Epidermal melanocyte (primary cell): Measurements from ENCODE around the gene BRI3.
"Not testable (repeated sequence)": the region's sequence is repeated elsewhere in the genome, so short reads cannot be mapped to it uniquely, and the experiment has no call there.

Experiments used
- DNase-seq: peaks from one replicate; pipeline ENCODE4 v3.0.0; 2011; ENCODE audit warnings: low spot score; ENCODE audit not compliant: insufficient read length

The BRI3 gene

GRCh38 chr7:98309566-98309965 is 28.1 kb downstream of the BRI3 start:
- no peak for DNase-seq

GRCh38 chr7:98312201-98312600 is 30.7 kb downstream of the BRI3 start:
- no peak for DNase-seq

- no peak for DNase-seq
Measured at GRCh38 chr7:98314469-98314868, 33.0 kb downstream of the BRI3 start.

DNA sequence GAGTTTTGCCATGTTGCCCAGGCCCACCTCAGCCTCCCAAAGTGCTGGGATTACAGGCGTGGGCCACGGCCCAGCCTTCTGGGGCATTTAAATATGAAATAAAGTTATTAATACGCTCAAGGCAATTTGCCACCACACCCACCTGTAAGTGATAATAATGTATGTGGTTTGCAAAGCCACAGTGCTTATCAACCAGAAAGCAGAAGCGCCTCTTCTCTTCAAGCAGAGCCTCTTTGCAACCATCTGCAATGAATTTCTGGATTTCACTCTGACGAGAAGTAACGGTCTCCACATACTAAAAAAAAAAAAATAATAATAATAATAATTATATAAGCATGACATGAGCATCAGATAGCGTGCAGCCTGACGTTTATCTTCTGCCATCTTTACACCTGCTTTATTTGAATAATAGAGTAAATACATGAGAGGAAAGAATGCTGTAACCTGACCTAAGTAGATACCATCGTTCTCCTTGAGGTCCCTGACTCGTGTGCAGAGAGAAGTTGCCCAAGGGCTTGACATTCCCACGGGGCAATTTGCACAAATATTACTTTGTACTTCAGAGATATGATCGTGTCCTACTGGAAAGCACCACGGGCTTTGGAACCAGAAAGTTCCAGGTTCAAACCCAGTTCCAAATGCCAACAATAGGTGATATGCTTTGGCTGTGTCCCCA is 34.0 kb downstream of the BRI3 start:
- no peak for DNase-seq

GRCh38 chr7:98315994-98316527 is 34.6 kb downstream of the BRI3 start:
- not testable (repeated sequence) for DNase-seq

GRCh38 chr7:98317366-98318040 is 36.0 kb downstream of the BRI3 start:
- no peak for DNase-seq

GRCh38 chr7:98319176-98319575 is 37.7 kb downstream of the BRI3 start:
- no peak for DNase-seq

DNA sequence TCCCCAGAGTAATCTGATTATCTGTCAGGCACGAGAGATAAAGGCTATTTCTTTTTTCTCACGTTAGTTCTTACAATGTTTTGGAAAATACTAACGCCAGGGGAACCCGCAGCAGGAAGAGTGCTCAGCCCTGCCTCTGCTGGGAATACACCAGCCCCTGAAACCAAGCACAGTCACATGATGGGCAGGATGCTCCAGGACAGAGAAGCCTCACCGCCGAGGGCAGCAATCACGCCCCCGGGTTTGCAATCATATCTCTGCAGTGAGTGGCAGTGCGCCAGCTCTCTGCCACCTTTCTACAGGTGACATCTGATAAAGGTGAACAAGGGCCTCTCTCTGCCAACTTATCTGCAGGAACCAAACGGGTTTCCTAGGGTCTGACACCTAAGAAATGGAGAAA is 39.8 kb downstream of the BRI3 start:
- no peak for DNase-seq

DNA sequence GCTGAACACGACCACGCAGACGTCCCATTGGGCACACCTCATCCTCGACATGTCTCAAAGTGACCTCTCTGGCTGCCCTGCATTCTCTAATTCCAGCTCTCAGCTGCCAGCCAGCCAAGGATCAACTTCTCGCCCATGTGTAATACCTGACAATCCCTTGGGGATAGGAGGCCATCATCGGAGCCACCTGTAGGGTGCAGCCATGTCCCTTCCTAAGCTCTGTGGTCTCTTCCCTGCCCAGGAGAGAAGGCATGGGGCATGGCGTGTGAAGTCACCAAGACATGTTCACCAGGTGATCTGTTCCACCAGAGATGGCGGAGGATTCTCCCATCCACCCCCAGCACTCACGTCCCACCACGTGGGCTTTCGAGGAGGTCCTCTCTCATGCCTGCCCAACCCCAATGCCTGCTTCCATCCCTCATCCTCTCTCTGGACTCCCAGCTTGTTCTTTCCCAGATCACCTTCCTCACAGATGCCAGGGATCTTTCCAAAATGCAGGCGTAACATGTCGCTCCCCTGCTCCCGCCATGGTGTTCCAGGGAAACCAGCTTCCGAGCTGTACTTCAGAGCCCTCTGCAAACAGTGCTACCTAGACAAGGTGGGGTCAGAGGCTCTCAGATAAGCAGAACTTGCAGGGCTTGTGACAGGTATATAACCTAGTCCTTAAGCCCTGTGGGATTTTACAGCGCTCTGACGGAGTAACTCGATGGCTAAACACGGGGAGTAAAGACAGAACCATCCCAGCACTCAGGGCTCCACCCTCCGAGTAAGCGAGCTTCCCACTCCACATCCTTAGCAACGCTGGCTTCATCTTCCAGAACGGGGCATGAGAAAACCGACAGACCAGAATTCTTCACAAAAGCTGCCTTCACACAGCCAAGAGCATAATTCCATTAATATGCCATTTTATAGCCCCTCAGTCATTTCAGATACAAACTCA is 41.1 kb downstream of the BRI3 start:
- peak; percentile 34 for DNase-seq

- no peak for DNase-seq
Measured at GRCh38 chr7:98323597-98324322, 42.3 kb downstream of the BRI3 start.

GRCh38 chr7:98324782-98325181 is 43.3 kb downstream of the BRI3 start:
- DNase-seq, result no peak

DNA sequence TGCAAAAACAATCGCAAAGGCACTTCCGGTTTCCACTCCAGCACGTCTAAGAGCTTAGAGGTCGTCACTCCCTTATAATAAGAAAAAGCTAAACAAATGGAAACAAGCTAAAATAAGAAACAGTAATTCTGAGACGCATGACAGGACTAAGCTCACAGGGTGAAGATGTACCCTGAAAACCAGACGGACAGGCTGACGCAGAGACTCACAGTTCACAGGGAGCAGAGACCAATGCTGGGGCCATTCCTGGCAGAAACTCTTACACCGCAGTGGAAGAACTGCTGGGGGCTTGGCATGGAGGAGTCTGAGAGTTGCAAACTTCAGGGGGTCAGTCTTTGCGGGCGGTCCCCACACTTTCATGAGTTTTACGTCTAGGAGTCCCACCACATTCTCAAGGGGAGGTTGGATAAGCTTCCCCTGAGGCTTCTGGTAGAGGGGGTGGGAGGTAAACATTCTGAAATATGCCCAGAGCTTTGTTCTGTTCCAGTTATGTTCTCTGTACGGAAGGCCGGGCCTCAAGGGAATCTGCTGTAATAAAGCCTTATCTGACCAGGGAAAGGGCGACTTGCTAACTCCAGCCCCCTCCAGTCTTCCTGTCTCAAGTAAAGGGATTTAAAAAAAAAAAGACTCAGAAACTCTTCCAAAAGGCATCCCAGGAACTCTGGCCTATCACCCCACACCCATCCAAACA is 47.8 kb downstream of the BRI3 start:
- DNase-seq, result no peak

DNA sequence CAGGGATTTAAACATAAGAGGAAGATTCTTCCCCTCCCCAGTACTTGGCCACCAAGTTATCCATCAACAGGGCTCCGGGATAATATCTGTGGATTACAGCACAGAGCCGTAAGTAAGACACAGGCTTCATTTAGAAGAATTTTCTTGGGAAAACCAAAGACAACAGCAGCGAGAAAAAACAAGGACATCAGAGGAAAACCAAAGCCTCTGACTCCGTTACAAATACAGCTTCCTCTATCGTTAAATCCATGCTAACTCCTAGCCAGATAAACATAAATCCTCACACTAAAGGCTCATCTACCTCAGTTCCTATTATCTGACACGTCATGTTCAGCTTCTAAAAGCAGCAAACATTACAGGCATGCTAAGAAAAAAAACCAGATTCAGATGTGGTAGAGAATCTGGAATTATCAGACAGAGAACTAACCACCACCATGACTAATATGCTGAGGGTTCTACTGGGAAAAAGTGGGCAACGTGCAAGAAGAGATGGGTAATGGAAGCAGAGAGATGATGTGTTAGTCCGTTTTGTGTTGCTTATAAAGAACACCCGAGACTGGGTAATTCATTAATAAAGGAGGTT is 48.4 kb downstream of the BRI3 start:
- DNase-seq, result no peak

DNA sequence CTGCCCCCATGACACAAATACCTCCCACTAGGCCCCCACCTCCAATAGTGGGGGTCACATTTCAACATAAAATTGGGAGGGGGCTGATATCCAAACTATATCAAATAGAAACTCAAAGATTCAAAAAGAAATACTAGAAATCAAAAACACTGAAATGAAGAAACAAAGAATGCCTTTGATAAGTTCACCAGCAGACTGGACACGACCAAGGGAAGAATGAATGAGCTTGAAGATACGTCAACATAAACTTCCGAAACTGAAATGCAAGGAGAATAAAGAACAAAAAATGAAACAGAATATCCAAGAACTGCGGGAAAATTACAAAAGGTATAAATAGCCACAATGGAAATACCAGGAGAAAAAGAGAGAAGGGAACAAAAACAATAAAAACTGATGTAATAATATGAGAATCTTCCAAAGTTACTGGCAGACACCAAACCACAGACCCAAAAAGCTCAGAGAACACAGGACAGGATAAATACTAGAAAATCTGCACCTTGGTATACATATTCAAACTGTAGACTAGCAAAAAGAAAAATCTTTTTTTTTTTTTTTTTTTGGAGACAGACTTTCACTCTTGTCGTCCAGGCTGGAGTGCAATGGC is 49.5 kb downstream of the BRI3 start:
- peak; percentile 42 for DNase-seq

- no peak for DNase-seq
Measured at GRCh38 chr7:98334081-98334480, 52.6 kb downstream of the BRI3 start.

- DNase-seq, result no peak
Measured at GRCh38 chr7:98335411-98335977, 54.0 kb downstream of the BRI3 start.

- DNase-seq, result no peak
Measured at GRCh38 chr7:98338441-98338840, 57.0 kb downstream of the BRI3 start.

- no peak for DNase-seq
Measured at GRCh38 chr7:98339043-98339442, 57.6 kb downstream of the BRI3 start.

- peak; percentile 29 for DNase-seq
Measured at GRCh38 chr7:98341106-98341505, 59.6 kb downstream of the BRI3 start.
